ENCODE measurements around the gene COL8A1.
"Not testable (repeated sequence)": the region's sequence is repeated elsewhere in the genome, so short reads cannot be mapped to it uniquely, and the experiment has no call there.

Gene COL8A1

GRCh38 chr3:99702953-99703943 is 64.9 kb downstream of the COL8A1 start:
- in situ Hi-C loops (cut with MboI; ENCODE audit: low sequenced_read_pairs) = no loop called here

GRCh38 chr3:99704417-99704816 is 66.0 kb downstream of the COL8A1 start:
- in situ Hi-C loops (cut with MboI; ENCODE audit: low sequenced_read_pairs) = no loop called here

GRCh38 chr3:99706410-99706809 is 68.0 kb downstream of the COL8A1 start:
- in situ Hi-C loops (cut with MboI; ENCODE audit: low sequenced_read_pairs) = no loop called here

GRCh38 chr3:99708207-99708745 is 69.9 kb downstream of the COL8A1 start:
- in situ Hi-C loops (cut with MboI; ENCODE audit: low sequenced_read_pairs) = no loop called here

- in situ Hi-C loops (cut with MboI; ENCODE audit: low sequenced_read_pairs) = no loop called here
Observed at GRCh38 chr3:99709686-99710085, 71.3 kb downstream of the COL8A1 start.

GRCh38 chr3:99710094-99710493 is 71.7 kb downstream of the COL8A1 start:
- in situ Hi-C loops (cut with MboI; ENCODE audit: low sequenced_read_pairs) = no loop called here

GRCh38 chr3:99711351-99711750 is 73.0 kb downstream of the COL8A1 start:
- in situ Hi-C loops (cut with MboI; ENCODE audit: low sequenced_read_pairs) = no loop called here

- in situ Hi-C loops (cut with MboI; ENCODE audit: low sequenced_read_pairs) = no loop called here
Observed at GRCh38 chr3:99712291-99712954, 74.0 kb downstream of the COL8A1 start.

- in situ Hi-C loops (cut with MboI; ENCODE audit: low sequenced_read_pairs) = no loop called here
Observed at GRCh38 chr3:99713440-99713839, 75.0 kb downstream of the COL8A1 start.

- in situ Hi-C loops (cut with MboI; ENCODE audit: low sequenced_read_pairs) = no loop called here
Observed at GRCh38 chr3:99714146-99714545, 75.8 kb downstream of the COL8A1 start.

- in situ Hi-C loops (cut with MboI; ENCODE audit: low sequenced_read_pairs) = no loop called here
Observed at GRCh38 chr3:99714575-99714974, 76.2 kb downstream of the COL8A1 start.

GRCh38 chr3:99716463-99716995 is 78.1 kb downstream of the COL8A1 start:
- in situ Hi-C loops (cut with MboI; ENCODE audit: low sequenced_read_pairs) = no loop called here

- in situ Hi-C loops (cut with MboI; ENCODE audit: low sequenced_read_pairs) = no loop called here
Observed at GRCh38 chr3:99720985-99721632, 82.7 kb downstream of the COL8A1 start.

GRCh38 chr3:99721633-99722007 is 83.2 kb downstream of the COL8A1 start:
- in situ Hi-C loops (cut with MboI; ENCODE audit: low sequenced_read_pairs) = no loop called here

- in situ Hi-C loops (cut with MboI; ENCODE audit: low sequenced_read_pairs) = no loop called here
Observed at GRCh38 chr3:99724276-99724675, 85.9 kb downstream of the COL8A1 start.

GRCh38 chr3:99730870-99731269 is 92.5 kb downstream of the COL8A1 start:
- in situ Hi-C loops (cut with MboI; ENCODE audit: low sequenced_read_pairs) = no loop called here

GRCh38 chr3:99731499-99731898 is 93.1 kb downstream of the COL8A1 start:
- in situ Hi-C loops (cut with MboI; ENCODE audit: low sequenced_read_pairs) = no loop called here

GRCh38 chr3:99740371-99740770 is 102.0 kb downstream of the COL8A1 start:
- in situ Hi-C loops (cut with MboI; ENCODE audit: low sequenced_read_pairs) = not testable (repeated sequence)

- in situ Hi-C loops (cut with MboI; ENCODE audit: low sequenced_read_pairs) = no loop called here
Observed at GRCh38 chr3:99741588-99741987, 103.2 kb downstream of the COL8A1 start.

GRCh38 chr3:99747915-99748314 is 109.5 kb downstream of the COL8A1 start:
- in situ Hi-C loops (cut with MboI; ENCODE audit: low sequenced_read_pairs) = no loop called here

GRCh38 chr3:99751649-99752048 is 113.3 kb downstream of the COL8A1 start:
- in situ Hi-C loops (cut with MboI; ENCODE audit: low sequenced_read_pairs) = no loop called here
